ENCODE data around the gene CYBA. TPM values are rescaled to one million over a fixed set of nuclear protein-coding genes. Genes with fewer than 3 reads are reported as not detected.

CYBA gene
- polyA plus RNA-seq, 1 donor from 2014 or later, result 6.3 TPM

- H2AFZ ChIP-seq (ENCODE audit: low read depth, low read length), result no peak overlapping the region
- no peaks in the 10 kb centered on the region for H3F3A ChIP-seq (ENCODE audit: insufficient read depth, low read length, poor library complexity, severe bottlenecking)
- TF ChIP-seq TAF1 (IDR thresholded peaks at IDR 0.05; ENCODE audit: low read depth) (no peak), EZH2 (IDR thresholded peaks at IDR 0.05; ENCODE audit: borderline replicate concordance, insufficient read depth, low read length, poor library complexity, severe bottlenecking) (no peak), SMC3 (conservative IDR thresholded peaks at IDR 0.05; ENCODE audit: poor library complexity) (no peak), EP300 (conservative IDR thresholded peaks at IDR 0.05; ENCODE audit: poor library complexity, severe bottlenecking) (no peak), POLR2AphosphoS5 (IDR thresholded peaks at IDR 0.05) (no peak), CTCF (IDR thresholded peaks at IDR 0.05; ENCODE audit: poor library complexity, severe bottlenecking) (no peak), REST (IDR thresholded peaks at IDR 0.05; ENCODE audit: borderline replicate concordance) (no peak), RAD21 (conservative IDR thresholded peaks at IDR 0.05) (no peak), MXI1 (conservative IDR thresholded peaks at IDR 0.05; ENCODE audit: poor library complexity, severe bottlenecking) (no peak)
- H4K20me1 ChIP-seq (ENCODE audit: insufficient read depth), result no peaks in the 10 kb centered on the region
- no peak overlapping the region for H3K27ac ChIP-seq (ENCODE audit: low read length)
- no peaks in the 10 kb centered on the region for H3K36me3 ChIP-seq (ENCODE audit: insufficient read depth, low read length)
- no peaks in the 10 kb centered on the region for H3K9me3 ChIP-seq (ENCODE audit: low read length)
- H3K4me2 ChIP-seq (ENCODE audit: low read length), result no peak overlapping the region
- H3K27me3 ChIP-seq (ENCODE audit: insufficient read depth, low read depth, low read length), result no peaks in the 10 kb centered on the region
- no peaks in the 10 kb centered on the region for H3K9me2 ChIP-seq (ENCODE audit: insufficient read depth, low read length)
- H3K9ac ChIP-seq (ENCODE audit: low read length), result no peak overlapping the region
- H3K79me2 ChIP-seq (replicated peaks; ENCODE audit: insufficient read depth, low read length), result no peaks in the 10 kb centered on the region
- no peak overlapping the region for H3K4me3 ChIP-seq (ENCODE audit: low read length)
These were observed 2.2 kb upstream of the CYBA start for GRCh38 chr16:88653101-88653500.

- H3K9me3 ChIP-seq (ENCODE audit: low read length), result no peaks in the 10 kb centered on the region
- H3K4me2 ChIP-seq (ENCODE audit: low read length), result no peak overlapping the region
- no peak overlapping the region for H3K27ac ChIP-seq (ENCODE audit: low read length)
- H3F3A ChIP-seq (ENCODE audit: insufficient read depth, low read length, poor library complexity, severe bottlenecking), result no peaks in the 10 kb centered on the region
- H4K20me1 ChIP-seq (ENCODE audit: insufficient read depth), result no peaks in the 10 kb centered on the region
- no peak overlapping the region for H3K4me3 ChIP-seq (ENCODE audit: low read length)
- H3K36me3 ChIP-seq (ENCODE audit: insufficient read depth, low read length), result no peaks in the 10 kb centered on the region
- no peaks in the 10 kb centered on the region for H3K79me2 ChIP-seq (replicated peaks; ENCODE audit: insufficient read depth, low read length)
- no peaks in the 10 kb centered on the region for H3K27me3 ChIP-seq (ENCODE audit: insufficient read depth, low read depth, low read length)
- no peaks in the 10 kb centered on the region for H3K9me2 ChIP-seq (ENCODE audit: insufficient read depth, low read length)
- no peak overlapping the region for H3K9ac ChIP-seq (ENCODE audit: low read length)
- TF ChIP-seq CTCF (IDR thresholded peaks at IDR 0.05; ENCODE audit: poor library complexity, severe bottlenecking), result no peak
- no peak for TF ChIP-seq POLR2AphosphoS5 (IDR thresholded peaks at IDR 0.05)
- no peak for TF ChIP-seq EZH2 (IDR thresholded peaks at IDR 0.05; ENCODE audit: borderline replicate concordance, insufficient read depth, low read length, poor library complexity, severe bottlenecking)
- no peak for TF ChIP-seq TAF1 (IDR thresholded peaks at IDR 0.05; ENCODE audit: low read depth)
- no peak for TF ChIP-seq RAD21 (conservative IDR thresholded peaks at IDR 0.05)
- no peak for TF ChIP-seq EP300 (conservative IDR thresholded peaks at IDR 0.05; ENCODE audit: poor library complexity, severe bottlenecking)
- TF ChIP-seq MXI1 (conservative IDR thresholded peaks at IDR 0.05; ENCODE audit: poor library complexity, severe bottlenecking), result no peak
- no peak for TF ChIP-seq REST (IDR thresholded peaks at IDR 0.05; ENCODE audit: borderline replicate concordance)
- no peak for TF ChIP-seq SMC3 (conservative IDR thresholded peaks at IDR 0.05; ENCODE audit: poor library complexity)
- no peak overlapping the region for H2AFZ ChIP-seq (ENCODE audit: low read depth, low read length)
These were observed 1.9 kb upstream of the CYBA start for GRCh38 chr16:88652762-88653063.
